Smooth muscle cell (in vitro differentiated cells): ENCODE results near the gene NRXN3. TPM values are rescaled to one million over a fixed set of nuclear protein-coding genes. Genes with fewer than 3 reads are reported as not detected.

Experiments used
- DNase-seq: peaks from one replicate; lab custom pipeline; 2025; ENCODE audit not compliant: unreplicated experiment; lab: John Stamatoyannopoulos, UW
- H2AFZ ChIP-seq: fragments of 200-600 bp; sonication (generic); 2 replicates; pipeline ENCODE4 v1.6.0; 2016; ENCODE audit warnings: antibody characterized with exemption, low read depth, mild to moderate bottlenecking
- H3F3A ChIP-seq: fragments of 200-600 bp; sonication (generic); 2 replicates; pipeline ENCODE4 v1.6.0; 2017; ENCODE audit warnings: antibody characterized with exemption, low read depth
- H3K27ac ChIP-seq: fragments of 200-600 bp; sonication (generic); 2 replicates; pipeline ENCODE4 v1.5.1; 2016; ENCODE audit warnings: low read depth, mild to moderate bottlenecking
- H3K27me3 ChIP-seq: fragments of 200-600 bp; sonication (generic); 2 replicates; pipeline ENCODE4 v1.6.1; 2016; ENCODE audit warnings: low read depth, mild to moderate bottlenecking
- H3K36me3 ChIP-seq: fragments of 200-600 bp; sonication (generic); 2 replicates; pipeline ENCODE4 v1.5.1; 2016; ENCODE audit warnings: low read depth
- H3K4me1 ChIP-seq: fragments of 200-600 bp; sonication (generic); 2 replicates; pipeline ENCODE4 v1.5.1; 2016; ENCODE audit warnings: low read depth
- H3K4me2 ChIP-seq: fragments of 200-600 bp; sonication (generic); 2 replicates; pipeline ENCODE4 v1.6.0; 2016; ENCODE audit warnings: mild to moderate bottlenecking
- H3K4me3 ChIP-seq: fragments of 200-600 bp; sonication (generic); 2 replicates; pipeline ENCODE4 v1.5.1; 2016; ENCODE audit warnings: mild to moderate bottlenecking
- H3K79me2 ChIP-seq: fragments of 200-600 bp; sonication (generic); 2 replicates; pipeline ENCODE4 v1.6.0; 2016; ENCODE audit warnings: low read depth, mild to moderate bottlenecking
- H3K9ac ChIP-seq: fragments of 200-600 bp; sonication (generic); 2 replicates; pipeline ENCODE4 v1.6.0; 2016; ENCODE audit warnings: low read depth
- H3K9me3 ChIP-seq: fragments of 200-600 bp; sonication (generic); replicated peaks from 2 replicates; pipeline ENCODE4 v1.5.1; 2016; ENCODE audit warnings: low read depth
- H4K20me1 ChIP-seq: fragments of 200-600 bp; sonication (generic); 2 replicates; pipeline ENCODE4 v1.6.0; 2016; ENCODE audit warnings: low read depth
- WGBS: methylation state at CpG from one replicate; pipeline ENCODE4 v1.1.7; 2016; ENCODE audit warnings: low lambda C conversion rate; 5-methylcytosine and 5-hydroxymethylcytosine counted together
- polyA plus RNA-seq: library from polyadenylated mRNA; unstranded; fragments of >200 nt; fragmentation: Nextera tagmentation; extraction: Ambion mirVana; gene quantifications from 2 replicates; pipeline ENCODE4 v1.2.1, GENCODE V29; 2016
- total RNA-seq: library from RNA; depleted of rRNA; stranded (reverse); fragments of >200 nt; gene quantifications from 2 replicates; pipeline ENCODE4 v1.2.3, GENCODE V29; 2014
- TF ChIP-seq, protein P1 (sequence below): fragments of 200-600 bp; sonication (generic); IDR thresholded peaks from 2 replicates; pipeline ENCODE4 v1.5.1; 2017; ENCODE audit warnings: borderline replicate concordance, mild to moderate bottlenecking, antibody characterized with exemption; ENCODE audit not compliant: insufficient read depth, poor library complexity, severe bottlenecking

Gene NRXN3
- total and polyA plus RNA-seq, 2 experiments from 2014 or later, result 1.2 to 7.0 TPM

GRCh38 chr14:78164226-78164853 lies 5.8 kb upstream of the NRXN3 start:
- 7% methylated on average over 8 of the region's 8 CpGs for WGBS
- no peak for DNase-seq
- H3K4me3 ChIP-seq, result no peak overlapping the region
- H3K27ac ChIP-seq, result no peak overlapping the region
- no peaks in the 10 kb centered on the region for H3K27me3 ChIP-seq
- H3K4me1 ChIP-seq, result no peaks in the 10 kb centered on the region
- no peaks in the 10 kb centered on the region for H3F3A ChIP-seq
- H2AFZ ChIP-seq, result no peak overlapping the region
- H3K36me3 ChIP-seq, result no peaks in the 10 kb centered on the region
- H3K79me2 ChIP-seq, result no peaks in the 10 kb centered on the region
- H3K9ac ChIP-seq, result no peak overlapping the region
- H4K20me1 ChIP-seq, result no peaks in the 10 kb centered on the region
- TF ChIP-seq, protein P1, sequence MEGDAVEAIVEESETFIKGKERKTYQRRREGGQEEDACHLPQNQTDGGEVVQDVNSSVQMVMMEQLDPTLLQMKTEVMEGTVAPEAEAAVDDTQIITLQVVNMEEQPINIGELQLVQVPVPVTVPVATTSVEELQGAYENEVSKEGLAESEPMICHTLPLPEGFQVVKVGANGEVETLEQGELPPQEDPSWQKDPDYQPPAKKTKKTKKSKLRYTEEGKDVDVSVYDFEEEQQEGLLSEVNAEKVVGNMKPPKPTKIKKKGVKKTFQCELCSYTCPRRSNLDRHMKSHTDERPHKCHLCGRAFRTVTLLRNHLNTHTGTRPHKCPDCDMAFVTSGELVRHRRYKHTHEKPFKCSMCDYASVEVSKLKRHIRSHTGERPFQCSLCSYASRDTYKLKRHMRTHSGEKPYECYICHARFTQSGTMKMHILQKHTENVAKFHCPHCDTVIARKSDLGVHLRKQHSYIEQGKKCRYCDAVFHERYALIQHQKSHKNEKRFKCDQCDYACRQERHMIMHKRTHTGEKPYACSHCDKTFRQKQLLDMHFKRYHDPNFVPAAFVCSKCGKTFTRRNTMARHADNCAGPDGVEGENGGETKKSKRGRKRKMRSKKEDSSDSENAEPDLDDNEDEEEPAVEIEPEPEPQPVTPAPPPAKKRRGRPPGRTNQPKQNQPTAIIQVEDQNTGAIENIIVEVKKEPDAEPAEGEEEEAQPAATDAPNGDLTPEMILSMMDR, result peak; percentile 40
- no peak overlapping the region for H3K4me2 ChIP-seq
- no peaks in the 10 kb centered on the region for H3K9me3 ChIP-seq

GRCh38 chr14:78172428-78172827 lies 2.3 kb downstream of the NRXN3 start:
- DNase-seq, result no peak
- Histone ChIP-seq H3K9me3 (no peaks in the 10 kb centered on the region), H4K20me1 (no peaks in the 10 kb centered on the region), H3K9ac (no peak overlapping the region), H2AFZ (no peak overlapping the region), H3K4me1 (no peaks in the 10 kb centered on the region), H3K79me2 (no peaks in the 10 kb centered on the region), H3K36me3 (no peaks in the 10 kb centered on the region), H3K4me2 (no peak overlapping the region), H3K27me3 (peaks cover 11% of the 10 kb centered on the region), H3K4me3 (no peak overlapping the region), H3K27ac (no peak overlapping the region), H3F3A (no peaks in the 10 kb centered on the region)
- WGBS, result 88% methylated on average over 7 of the region's 7 CpGs
- TF ChIP-seq, protein P1, result no peak

DNA sequence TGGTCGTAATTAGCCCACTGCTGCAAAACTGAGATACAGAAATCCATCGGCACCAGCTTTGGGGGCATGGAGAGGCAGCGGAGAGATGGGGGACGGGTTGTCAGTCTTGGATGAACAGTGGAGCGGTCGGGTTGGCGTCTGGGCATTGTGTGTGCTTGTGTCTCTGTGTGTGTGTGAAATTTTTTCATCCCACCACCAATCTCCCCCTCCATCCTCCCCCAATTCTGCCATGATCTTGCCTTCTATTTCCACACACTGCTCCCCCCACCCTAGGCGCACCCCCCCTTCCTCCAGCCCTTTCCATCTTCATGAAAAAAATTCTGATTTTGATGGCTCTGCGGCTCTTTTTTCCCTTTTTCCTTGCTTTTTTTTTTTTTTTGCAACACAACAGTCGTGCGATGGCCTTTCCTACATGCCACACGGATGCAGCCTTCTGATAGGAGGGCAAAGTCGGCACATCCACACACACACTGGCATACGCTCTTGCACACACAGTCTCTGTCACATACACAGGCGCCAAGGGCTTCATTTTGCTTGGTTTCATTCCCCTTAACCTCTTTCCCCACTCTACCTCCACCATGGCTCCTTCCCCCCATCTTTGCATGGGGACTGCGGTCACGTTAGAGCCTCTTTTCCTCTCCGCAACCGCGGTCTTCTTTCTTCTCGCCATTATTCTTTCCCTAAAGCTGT lies 3.3 kb downstream of the NRXN3 start:
- Histone ChIP-seq H3F3A (no peaks in the 10 kb centered on the region), H3K9ac (no peak overlapping the region), H3K4me2 (no peak overlapping the region), H3K9me3 (no peaks in the 10 kb centered on the region), H3K27me3 (peaks cover 11% of the 10 kb centered on the region), H3K4me3 (no peak overlapping the region), H3K79me2 (no peaks in the 10 kb centered on the region), H3K27ac (no peak overlapping the region), H4K20me1 (no peaks in the 10 kb centered on the region), H3K36me3 (no peaks in the 10 kb centered on the region), H2AFZ (no peak overlapping the region), H3K4me1 (no peaks in the 10 kb centered on the region)
- TF ChIP-seq, protein P1, result no peak
- WGBS, result 88% methylated on average over 19 of the region's 21 CpGs
- DNase-seq, result no peak
